Type B pancreatic cell (in vitro differentiated cells): Measurements from ENCODE around the gene BAAT. TPM values are rescaled to one million over a fixed set of nuclear protein-coding genes. Genes with fewer than 3 reads are reported as not detected.
"Not testable (repeated sequence)": the region's sequence is repeated elsewhere in the genome, so short reads cannot be mapped to it uniquely, and the experiment has no call there.

Source experiments
- DNase-seq: peaks from one replicate; pipeline ENCODE4 v3.0.0; 2021; ENCODE audit warnings: mixed read lengths; ENCODE audit not compliant: unreplicated experiment; ENCODE audit errors: extremely low spot score
- H3K27ac Mint-ChIP-seq: 2 replicates; pipeline ENCODE4 v1.8.0; 2021; ENCODE audit warnings: mild to moderate bottlenecking, mixed read lengths
- H3K27me3 Mint-ChIP-seq: 2 replicates; pipeline ENCODE4 v1.8.0; 2021; ENCODE audit warnings: mixed read lengths
- H3K36me3 Mint-ChIP-seq: 2 replicates; pipeline ENCODE4 v1.8.0; 2021; ENCODE audit warnings: mixed read lengths
- H3K4me1 Mint-ChIP-seq: one replicate; pipeline ENCODE4 v1.8.0; 2021; ENCODE audit warnings: mixed read lengths; ENCODE audit not compliant: unreplicated experiment
- H3K4me3 Mint-ChIP-seq: 2 replicates; pipeline ENCODE4 v1.8.0; 2021; ENCODE audit warnings: mild to moderate bottlenecking, mixed read lengths
- H3K9me3 Mint-ChIP-seq: 2 replicates; pipeline ENCODE4 v1.8.0; 2021; ENCODE audit warnings: mixed read lengths
- CTCF ChIP-seq: fragments of 200-600 bp; sonication (generic); conservative IDR thresholded peaks from 2 replicates; pipeline ENCODE4 v1.5.0; 2021; ENCODE audit warnings: antibody characterized with exemption, mild to moderate bottlenecking
- total RNA-seq: library from RNA; stranded (reverse); gene quantifications from 2 replicates; pipeline ENCODE4 v1.2.1, GENCODE V29; 2021; ENCODE audit warnings: low replicate concordance

Gene BAAT
- total RNA-seq, 1 donor from 2014 or later, result 0.53 TPM

DNA sequence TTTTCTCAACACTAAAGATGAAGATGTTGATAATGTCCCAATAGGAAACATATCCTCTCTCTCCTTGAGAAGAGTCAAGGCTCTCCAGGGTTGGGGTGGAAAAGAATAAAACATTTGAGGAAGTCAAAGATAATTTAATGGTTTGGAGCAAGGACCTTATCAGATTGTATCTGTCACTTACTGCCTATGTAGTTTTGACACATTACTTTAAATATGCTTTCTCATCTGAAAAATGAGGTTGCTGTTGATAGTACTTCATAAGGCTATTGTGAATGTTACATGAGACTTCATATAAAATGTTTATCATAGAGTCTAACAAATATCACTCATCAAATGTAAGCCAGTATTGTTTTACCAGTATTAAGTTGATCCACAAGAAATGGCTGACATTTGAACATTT lies 48.7 kb downstream of the BAAT start:
- Mint-ChIP-seq H3K27ac (no peak overlapping the region), H3K27me3 (no peaks in the 10 kb centered on the region), H3K36me3 (no peaks in the 10 kb centered on the region), H3K4me1 (no peaks in the 10 kb centered on the region), H3K9me3 (no peaks in the 10 kb centered on the region), H3K4me3 (no peak overlapping the region)
- TF ChIP-seq CTCF, result no peak
- DNase-seq, result no peak

GRCh38 chr9:101333926-101334702 lies 50.7 kb downstream of the BAAT start:
- Mint-ChIP-seq H3K9me3 (no peaks in the 10 kb centered on the region), H3K4me3 (no peak overlapping the region), H3K4me1 (no peaks in the 10 kb centered on the region)

GRCh38 chr9:101333490-101333889 lies 51.3 kb downstream of the BAAT start:
- DNase-seq, result no peak
- Mint-ChIP-seq H3K4me3 (no peak overlapping the region), H3K4me1 (no peaks in the 10 kb centered on the region), H3K9me3 (no peaks in the 10 kb centered on the region), H3K36me3 (no peaks in the 10 kb centered on the region), H3K27me3 (no peaks in the 10 kb centered on the region), H3K27ac (no peak overlapping the region)
- no peak for TF ChIP-seq CTCF

More at GRCh38 chr9:101333926-101334702, 50.7 kb downstream of the BAAT start:
- DNase-seq, result no peak
- H3K27me3 Mint-ChIP-seq, result no peaks in the 10 kb centered on the region
- TF ChIP-seq CTCF, result no peak
- H3K36me3 Mint-ChIP-seq, result no peaks in the 10 kb centered on the region
- no peak overlapping the region for H3K27ac Mint-ChIP-seq

- DNase-seq, result no peak
- H3K4me3 Mint-ChIP-seq, result no peak overlapping the region
- H3K36me3 Mint-ChIP-seq, result no peaks in the 10 kb centered on the region
- no peaks in the 10 kb centered on the region for H3K27me3 Mint-ChIP-seq
- no peak overlapping the region for H3K27ac Mint-ChIP-seq
- H3K4me1 Mint-ChIP-seq, result no peaks in the 10 kb centered on the region
- peaks cover 2% of the 10 kb centered on the region for H3K9me3 Mint-ChIP-seq
- TF ChIP-seq CTCF, result no peak
Measured at GRCh38 chr9:101332362-101332761, 52.4 kb downstream of the BAAT start.

GRCh38 chr9:101327422-101327909 lies 57.3 kb downstream of the BAAT start:
- not testable (repeated sequence) for H3K9me3 Mint-ChIP-seq, H3K36me3 Mint-ChIP-seq, H3K27me3 Mint-ChIP-seq, H3K4me3 Mint-ChIP-seq, H3K27ac Mint-ChIP-seq, DNase-seq, H3K4me1 Mint-ChIP-seq

- Mint-ChIP-seq H3K4me1 (no peaks in the 10 kb centered on the region), H3K9me3 (peaks cover 6% of the 10 kb centered on the region), H3K4me3 (no peak overlapping the region), H3K36me3 (no peaks in the 10 kb centered on the region), H3K27me3 (no peaks in the 10 kb centered on the region), H3K27ac (no peak overlapping the region)
- TF ChIP-seq CTCF, result no peak
- no peak for DNase-seq
Measured at GRCh38 chr9:101326501-101326900, 58.3 kb downstream of the BAAT start.
